ENCODE measurements around the gene GRB2. TPM values are rescaled to one million over a fixed set of nuclear protein-coding genes. Genes with fewer than 3 reads are reported as not detected.

The GRB2 gene
- total and polyA plus RNA-seq, 2 donors (not counting 1 experiment from before 2014, with no cell fraction given): 114 to 219 TPM

DNA sequence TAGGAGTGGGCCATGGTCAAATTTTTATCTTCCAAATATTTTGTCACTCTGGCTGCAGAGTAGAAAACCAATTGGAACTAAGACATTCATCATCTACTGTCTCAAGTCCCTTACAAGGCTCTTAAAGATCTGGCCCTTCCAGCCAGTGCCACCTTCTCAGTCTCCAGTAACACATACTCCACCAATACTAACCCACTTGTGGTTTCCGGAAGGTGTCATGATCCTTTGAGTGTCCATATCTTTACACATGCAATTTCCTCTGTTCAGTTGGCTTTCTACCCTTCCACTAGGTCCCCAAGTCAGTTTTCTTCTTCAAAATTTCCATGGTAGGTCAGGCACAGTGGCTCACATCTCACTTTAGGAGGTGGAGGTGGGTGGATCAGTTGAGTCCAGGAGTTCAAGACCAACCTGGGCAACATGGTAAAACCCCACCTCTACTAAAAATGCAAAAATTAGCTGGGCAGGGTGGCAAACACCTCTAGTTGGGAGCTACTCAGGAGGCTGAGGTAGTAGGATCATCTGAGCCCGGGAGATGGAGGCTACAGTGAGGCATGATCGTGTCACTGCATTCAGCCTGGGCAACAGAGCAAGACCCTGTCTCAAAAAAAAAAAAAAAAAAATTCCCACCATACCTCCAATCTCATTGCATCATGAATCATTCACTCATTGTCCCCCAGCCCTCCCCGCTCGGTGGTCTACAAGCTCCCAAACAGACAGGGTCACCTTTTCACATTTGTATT lies 6.0 kb upstream of the GRB2 start:
- TF ChIP-seq, protein P1, sequence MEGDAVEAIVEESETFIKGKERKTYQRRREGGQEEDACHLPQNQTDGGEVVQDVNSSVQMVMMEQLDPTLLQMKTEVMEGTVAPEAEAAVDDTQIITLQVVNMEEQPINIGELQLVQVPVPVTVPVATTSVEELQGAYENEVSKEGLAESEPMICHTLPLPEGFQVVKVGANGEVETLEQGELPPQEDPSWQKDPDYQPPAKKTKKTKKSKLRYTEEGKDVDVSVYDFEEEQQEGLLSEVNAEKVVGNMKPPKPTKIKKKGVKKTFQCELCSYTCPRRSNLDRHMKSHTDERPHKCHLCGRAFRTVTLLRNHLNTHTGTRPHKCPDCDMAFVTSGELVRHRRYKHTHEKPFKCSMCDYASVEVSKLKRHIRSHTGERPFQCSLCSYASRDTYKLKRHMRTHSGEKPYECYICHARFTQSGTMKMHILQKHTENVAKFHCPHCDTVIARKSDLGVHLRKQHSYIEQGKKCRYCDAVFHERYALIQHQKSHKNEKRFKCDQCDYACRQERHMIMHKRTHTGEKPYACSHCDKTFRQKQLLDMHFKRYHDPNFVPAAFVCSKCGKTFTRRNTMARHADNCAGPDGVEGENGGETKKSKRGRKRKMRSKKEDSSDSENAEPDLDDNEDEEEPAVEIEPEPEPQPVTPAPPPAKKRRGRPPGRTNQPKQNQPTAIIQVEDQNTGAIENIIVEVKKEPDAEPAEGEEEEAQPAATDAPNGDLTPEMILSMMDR (IDR thresholded peaks at IDR 0.05): no peak
- no peak for TF ChIP-seq EZH2 (IDR thresholded peaks at IDR 0.05; ENCODE audit: borderline replicate concordance, insufficient read depth, low read depth, low read length, poor library complexity, severe bottlenecking)
- intact Hi-C loops (cut with micrococcal nuclease): loop anchor here (1.0 to 2.0 kb wide), 5 partner anchors 88 to 451 kb away; partner anchors contain the start of gene MIF4GD
- Histone ChIP-seq H3K27ac (ENCODE audit: low read length in 2 of 2) (no peak overlapping the region), H3K27me3 (replicated peaks in 1 of 4; ENCODE audit: control extremely low read depth in 1 of 4, control insufficient read depth in 3 of 4, insufficient read depth in 4 of 4, low read length in 3 of 4) (no peaks in the 10 kb centered on the region), H2AFZ (ENCODE audit: insufficient read depth, low read depth, low read length, poor library complexity, severe bottlenecking) (no peak overlapping the region), H3K79me2 (ENCODE audit: control insufficient read depth, insufficient read depth, low read length) (peaks cover 47% of the 10 kb centered on the region), H3K4me1 (ENCODE audit: control insufficient read depth in 2 of 2, insufficient read depth in 2 of 2, low read length in 2 of 2) (peaks cover 10 to 18% of the 10 kb centered on the region in 2 donors), H3K4me2 (replicated peaks; ENCODE audit: low read depth, low read length, poor library complexity, severe bottlenecking) (no peak overlapping the region), H4K20me1 (ENCODE audit: control insufficient read depth, insufficient read depth, low read length, poor library complexity, severe bottlenecking) (no peaks in the 10 kb centered on the region), H3K36me3 (replicated peaks in 1 of 2; ENCODE audit: control extremely low read depth in 1 of 2, control insufficient read depth in 1 of 2, extremely low read depth in 1 of 2, insufficient read depth in 2 of 2, low read length in 1 of 2) (no peaks in the 10 kb centered on the region), H3K4me3 (ENCODE audit: control extremely low read depth in 1 of 5, extremely low read depth in 1 of 5, insufficient read depth in 1 of 5, low read depth in 2 of 5, low read length in 4 of 5) (no peak overlapping the region), H3K9ac (ENCODE audit: low read length) (no peak overlapping the region), H3K9me3 (ENCODE audit: control extremely low read depth in 1 of 3, control insufficient read depth in 2 of 3, insufficient read depth in 1 of 3, low read length in 2 of 3) (no peaks in the 10 kb centered on the region)
- Mint-ChIP-seq H3K4me1 (peaks cover 16% of the 10 kb centered on the region), H3K9me3 (ENCODE audit: insufficient read depth) (no peaks in the 10 kb centered on the region), H3K27me3 (no peaks in the 10 kb centered on the region), H3K4me3 (no peak overlapping the region), H3K27ac (peak overlapping the region; percentile 16)
- ATAC-seq (ENCODE audit: low read depth) (no peak), DNase-seq (no peak)
- WGBS (ENCODE audit: insufficient coverage): 70% methylated on average over 3 of the region's 5 CpGs
- POLR2A ChIA-PET: interaction anchor here (0.5 to 1.5 kb wide), 6 partner anchors 116 to 685 kb away, joined by 3 to 6 read pairs (median 6); partner anchors contain the start of gene SLC25A19
- CTCF ChIA-PET: interaction anchor here (0.6 to 4.3 kb wide), 29 partner anchors 10 to 450 kb away, joined by 3 to 81 read pairs (median 5); partner anchors contain the start of genes GGA3, MIF4GD, MRPL58 and MRPS7

DNA sequence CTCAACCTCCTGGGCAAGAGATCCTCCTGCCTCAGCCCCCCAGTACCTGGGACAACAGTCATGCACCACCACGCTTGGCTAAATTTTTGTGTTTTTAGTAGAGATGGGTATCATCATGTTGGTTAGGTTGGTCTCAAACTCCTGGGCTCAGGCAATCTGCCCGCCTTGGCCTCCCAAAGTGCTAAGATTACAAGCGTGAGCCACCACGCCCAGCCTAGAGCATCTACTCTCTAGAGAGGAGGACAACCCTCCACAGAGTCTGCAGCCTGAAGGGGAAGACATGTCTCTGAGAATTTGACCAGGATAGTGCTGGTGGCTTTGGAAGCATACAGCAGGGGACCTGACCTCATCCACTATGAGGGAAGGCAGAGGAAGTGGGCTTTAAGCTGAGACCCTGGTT lies 4.7 kb upstream of the GRB2 start:
- intact Hi-C loops (cut with micrococcal nuclease): no loop called here
- ChIA-PET POLR2A (interaction anchor here (0.6 kb wide), 2 partner anchors 37 to 124 kb away, joined by 3 to 4 read pairs; no protein-coding TSS in a partner anchor), CTCF (interaction anchor here (0.8 to 11.3 kb wide), 8 partner anchors 69 to 448 kb away, joined by 3 to 116 read pairs (median 4); partner anchors contain the start of genes MIF4GD and SLC25A19)
- Mint-ChIP-seq H3K27me3 (no peaks in the 10 kb centered on the region), H3K4me3 (no peak overlapping the region), H3K4me1 (peaks cover 25% of the 10 kb centered on the region), H3K27ac (no peak overlapping the region), H3K9me3 (ENCODE audit: insufficient read depth) (no peaks in the 10 kb centered on the region)
- Histone ChIP-seq H3K9me3 (ENCODE audit: control extremely low read depth in 1 of 3, control insufficient read depth in 2 of 3, insufficient read depth in 1 of 3, low read length in 2 of 3) (no peaks in the 10 kb centered on the region), H3K27me3 (replicated peaks in 1 of 4; ENCODE audit: control extremely low read depth in 1 of 4, control insufficient read depth in 3 of 4, insufficient read depth in 4 of 4, low read length in 3 of 4) (no peaks in the 10 kb centered on the region), H4K20me1 (ENCODE audit: control insufficient read depth, insufficient read depth, low read length, poor library complexity, severe bottlenecking) (peaks cover 4% of the 10 kb centered on the region), H3K4me2 (replicated peaks; ENCODE audit: low read depth, low read length, poor library complexity, severe bottlenecking) (no peak overlapping the region), H3K4me1 (ENCODE audit: control insufficient read depth in 2 of 2, insufficient read depth in 2 of 2, low read length in 2 of 2) (peaks cover 16 to 21% of the 10 kb centered on the region in 2 donors), H3K27ac (ENCODE audit: low read length in 2 of 2) (no peak overlapping the region), H3K36me3 (replicated peaks in 1 of 2; ENCODE audit: control extremely low read depth in 1 of 2, control insufficient read depth in 1 of 2, extremely low read depth in 1 of 2, insufficient read depth in 2 of 2, low read length in 1 of 2) (no peaks in the 10 kb centered on the region), H3K9ac (ENCODE audit: low read length) (no peak overlapping the region), H3K79me2 (ENCODE audit: control insufficient read depth, insufficient read depth, low read length) (peaks cover 58% of the 10 kb centered on the region), H3K4me3 (ENCODE audit: control extremely low read depth in 1 of 5, extremely low read depth in 1 of 5, insufficient read depth in 1 of 5, low read depth in 2 of 5, low read length in 4 of 5) (no peak overlapping the region), H2AFZ (ENCODE audit: insufficient read depth, low read depth, low read length, poor library complexity, severe bottlenecking) (no peak overlapping the region)
- no peak for ATAC-seq (ENCODE audit: low read depth)
- no peak for DNase-seq
- no CpG with 5 or more reads among the region's 4 CpGs for WGBS (ENCODE audit: insufficient coverage)
- no peak for TF ChIP-seq EZH2 (IDR thresholded peaks at IDR 0.05; ENCODE audit: borderline replicate concordance, insufficient read depth, low read depth, low read length, poor library complexity, severe bottlenecking)
- TF ChIP-seq, protein P1 (IDR thresholded peaks at IDR 0.05): no peak

All from B cell (primary cell).